AG09319 (cell line): ENCODE results near the gene TSPOAP1.
A peak's percentile ranks its signal among the peaks of the same experiment; 100 is the strongest.

Experiments used
- DNase-seq: peaks from one replicate; pipeline ENCODE4 v3.0.0-alpha.2; 2010; ENCODE audit warnings: low read depth; ENCODE audit errors: extremely low read depth
- CTCF ChIP-seq: IDR thresholded peaks from 2 replicates; pipeline ENCODE4 v1.5.1; 2011; ENCODE audit warnings: low read depth, mild to moderate bottlenecking, inconsistent platforms, low read length, moderate library complexity

The TSPOAP1 gene

GRCh38 chr17:58330538-58330996 lies 2.0 kb upstream of the TSPOAP1 start:
- TF ChIP-seq CTCF: no peak
- DNase-seq: no peak

GRCh38 chr17:58329810-58330537 lies 1.4 kb upstream of the TSPOAP1 start:
- TF ChIP-seq CTCF: no peak
- no peak for DNase-seq

GRCh38 chr17:58329035-58329809 lies 627 bp upstream of the TSPOAP1 start:
- no peak for DNase-seq
- peak; percentile 4; the same call in 1 of the 2 replicates for TF ChIP-seq CTCF

GRCh38 chr17:58327363-58328194 lies 1.0 kb downstream of the TSPOAP1 start:
- no peak for TF ChIP-seq CTCF
- no peak for DNase-seq

GRCh38 chr17:58326609-58327362 lies 1.8 kb downstream of the TSPOAP1 start:
- no peak for DNase-seq
- no peak for TF ChIP-seq CTCF

GRCh38 chr17:58325976-58326468 lies 2.6 kb downstream of the TSPOAP1 start:
- no peak for TF ChIP-seq CTCF
- DNase-seq: no peak
